Gastroesophageal sphincter (tissue), 4 donors: ENCODE data around the gene HIRA. TPM values are rescaled to one million over a fixed set of nuclear protein-coding genes. Genes with fewer than 3 reads are reported as not detected.

Source experiments
- ATAC-seq: fragments of 150-250 bp; one replicate; pipeline ENCODE4 v1.9.1; 2016; ENCODE audit warnings: mild to moderate bottlenecking, moderate library complexity
- H3K27ac ChIP-seq, 4 donors: fragments of 200-600 bp; sonication (generic) in 3 of 4; 1 replicate in 3 of 4; 2 replicates in 1 of 4; pipeline ENCODE4 v1.5.1; 2016 to 2019
- H3K27me3 ChIP-seq: fragments of 200-600 bp; sonication (generic); one replicate; pipeline ENCODE4 v1.5.1; 2019
- H3K36me3 ChIP-seq, 2 donors: fragments of 200-600 bp; sonication (generic); one replicate each; pipeline ENCODE4 v1.5.1; 2019; ENCODE audit warnings: control low read depth in 1 of 2
- H3K4me1 ChIP-seq, 3 donors: fragments of 200-600 bp; sonication (generic); 1 replicate in 2 of 3; 2 replicates in 1 of 3; pipeline ENCODE4 v1.5.1; 2016 to 2019; ENCODE audit warnings: control low read depth in 2 of 3
- H3K4me3 ChIP-seq, 2 donors: fragments of 200-600 bp; sonication (generic); one replicate each; pipeline ENCODE4 v1.5.1; 2019; ENCODE audit warnings: mild to moderate bottlenecking in 1 of 2, moderate library complexity in 1 of 2
- H3K9me3 ChIP-seq, 3 donors: fragments of 200-600 bp; sonication (generic); one replicate each; pipeline ENCODE4 v1.5.1; 2017 to 2019; ENCODE audit warnings: control low read depth in 2 of 3
- CTCF ChIP-seq, 4 experiments: fragments of 200-600 bp in 2 of 4; fragments of 450-650 bp in 2 of 4; sonication (generic) in 1 of 4; IDR thresholded peaks; one replicate each; pipeline ENCODE4 v1.5.1; 2017 to 2019; ENCODE audit warnings: antibody characterized with exemption in 4 of 4, mild to moderate bottlenecking in 2 of 4, moderate library complexity in 2 of 4
- EP300 ChIP-seq: sonication (generic); formaldehyde crosslinking; IDR thresholded peaks from one replicate; pipeline ENCODE4 v1.6.1; 2017; ENCODE audit warnings: antibody characterized with exemption, mild to moderate bottlenecking
- POLR2A ChIP-seq, 2 donors: fragments of 450-650 bp; IDR thresholded peaks; one replicate each; pipeline ENCODE4 v1.6.1; 2017; ENCODE audit warnings: antibody characterized with exemption in 2 of 2, mild to moderate bottlenecking in 2 of 2, moderate library complexity in 1 of 2
- POLR2AphosphoS5 ChIP-seq: sonication (generic); formaldehyde crosslinking; IDR thresholded peaks from one replicate; pipeline ENCODE4 v1.6.1; 2017; ENCODE audit warnings: antibody characterized with exemption
- WGBS, 2 donors: methylation state at CpG; one replicate each; pipeline ENCODE4 v1.1.5; 2018; ENCODE audit warnings: low coverage in 1 of 2; 5-methylcytosine and 5-hydroxymethylcytosine counted together
- total RNA-seq, 4 donors: library from RNA; depleted of rRNA; stranded (reverse); fragments of >200 nt; gene quantifications; one replicate each; pipeline ENCODE4 v1.1.0, GENCODE V29; 2016

Gene HIRA
- total RNA-seq, 4 donors from 2014 or later, result 20.5 to 35.6 (median 26.0) TPM

GRCh38 chr22:19472233-19472632, 40.7 kb upstream of the HIRA start:
- no peak for ATAC-seq
- peaks cover 0 to 80% of the 10 kb centered on the region in 2 donors for H3K36me3 ChIP-seq
- no peak overlapping the region for H3K27ac ChIP-seq
- no peak for TF ChIP-seq POLR2AphosphoS5
- TF ChIP-seq CTCF (IDR thresholded peaks at IDR 0.05), result no peak
- no peak for TF ChIP-seq POLR2A (IDR thresholded peaks at IDR 0.05)
- no peak for TF ChIP-seq EP300
- H3K9me3 ChIP-seq, result no peaks in the 10 kb centered on the region
- H3K27me3 ChIP-seq, result no peaks in the 10 kb centered on the region
- WGBS, 2 donors, result 88 to 90% methylated on average over 2 to 8 of the region's 8 CpGs
- peaks cover 0 to 23% (median 6%) of the 10 kb centered on the region in 3 donors for H3K4me1 ChIP-seq
- no peak overlapping the region for H3K4me3 ChIP-seq

GRCh38 chr22:19471572-19471971, 40.0 kb upstream of the HIRA start:
- no peak for ATAC-seq
- 88 to 100% methylated on average over 2 to 4 of the region's 11 CpGs for WGBS, 2 donors
- peaks cover 0 to 16% (median 3%) of the 10 kb centered on the region in 3 donors for H3K4me1 ChIP-seq
- H3K4me3 ChIP-seq, result no peak overlapping the region
- no peak overlapping the region for H3K27ac ChIP-seq
- TF ChIP-seq EP300 (no peak), CTCF (IDR thresholded peaks at IDR 0.05) (no peak), POLR2A (IDR thresholded peaks at IDR 0.05) (no peak), POLR2AphosphoS5 (no peak)
- H3K9me3 ChIP-seq, result no peaks in the 10 kb centered on the region
- no peaks in the 10 kb centered on the region for H3K27me3 ChIP-seq
- H3K36me3 ChIP-seq, result peaks cover 3 to 87% of the 10 kb centered on the region in 2 donors

GRCh38 chr22:19470010-19470409, 38.5 kb upstream of the HIRA start:
- WGBS, 2 donors, result 83% methylated on average over 1 of the region's 2 CpGs; no CpG with 5 or more reads in 1 of the 2 donors
- ATAC-seq, result no peak
- peaks cover 0 to under 1% (median 0%) of the 10 kb centered on the region in 3 donors for H3K4me1 ChIP-seq
- TF ChIP-seq POLR2AphosphoS5 (no peak), POLR2A (IDR thresholded peaks at IDR 0.05) (no peak), EP300 (no peak), CTCF (IDR thresholded peaks at IDR 0.05) (no peak)
- peaks cover 7 to 100% of the 10 kb centered on the region in 2 donors for H3K36me3 ChIP-seq
- no peak overlapping the region for H3K4me3 ChIP-seq
- no peak overlapping the region for H3K27ac ChIP-seq
- no peaks in the 10 kb centered on the region for H3K9me3 ChIP-seq
- no peaks in the 10 kb centered on the region for H3K27me3 ChIP-seq

- H3K4me3 ChIP-seq, result no peak overlapping the region
- ATAC-seq, result no peak
- H3K27ac ChIP-seq, result no peak overlapping the region
- 73% methylated on average over 3 of the region's 7 CpGs; no CpG with 5 or more reads in 1 of the 2 donors for WGBS, 2 donors
- peaks cover 7 to 100% of the 10 kb centered on the region in 2 donors for H3K36me3 ChIP-seq
- TF ChIP-seq EP300 (no peak), POLR2A (IDR thresholded peaks at IDR 0.05) (no peak), CTCF (IDR thresholded peaks at IDR 0.05) (no peak), POLR2AphosphoS5 (no peak)
- H3K4me1 ChIP-seq, result no peaks in the 10 kb centered on the region
- no peaks in the 10 kb centered on the region for H3K9me3 ChIP-seq
- H3K27me3 ChIP-seq, result no peaks in the 10 kb centered on the region
Measured at GRCh38 chr22:19469421-19469820, 37.9 kb upstream of the HIRA start.

- TF ChIP-seq CTCF (IDR thresholded peaks at IDR 0.05) (no peak), EP300 (no peak), POLR2AphosphoS5 (no peak), POLR2A (IDR thresholded peaks at IDR 0.05) (no peak)
- no peak for ATAC-seq
- H3K36me3 ChIP-seq, result peaks cover 7 to 100% of the 10 kb centered on the region in 2 donors
Measured at GRCh38 chr22:19467912-19468311, 36.4 kb upstream of the HIRA start.

More at GRCh38 chr22:19467912-19468311, 36.4 kb upstream of the HIRA start:
- 62 to 70% methylated on average over 2 to 3 of the region's 6 CpGs for WGBS, 2 donors
- Histone ChIP-seq H3K4me3 (no peak overlapping the region), H3K4me1 (no peaks in the 10 kb centered on the region), H3K27ac (no peak overlapping the region), H3K9me3 (no peaks in the 10 kb centered on the region), H3K27me3 (no peaks in the 10 kb centered on the region)
